GM21447 (cell line): Measurements from ENCODE around the gene NAALAD2.
"Not testable (repeated sequence)": the region's sequence is repeated elsewhere in the genome, so short reads cannot be mapped to it uniquely, and the experiment has no call there.

Source experiments
- ATAC-seq: cut with Tn5 transposase; IDR thresholded peaks from one replicate; pipeline ENCODE4 v1.9.1; 2021; ENCODE audit not compliant: unreplicated experiment

Gene NAALAD2

GRCh38 chr11:90239967-90240636, 105.6 kb downstream of the NAALAD2 start:
- ATAC-seq: not testable (repeated sequence)

GRCh38 chr11:90241414-90241813, 107.0 kb downstream of the NAALAD2 start:
- no peak for ATAC-seq
